ENCODE results near the gene SLC25A45.

Gene SLC25A45

DNA sequence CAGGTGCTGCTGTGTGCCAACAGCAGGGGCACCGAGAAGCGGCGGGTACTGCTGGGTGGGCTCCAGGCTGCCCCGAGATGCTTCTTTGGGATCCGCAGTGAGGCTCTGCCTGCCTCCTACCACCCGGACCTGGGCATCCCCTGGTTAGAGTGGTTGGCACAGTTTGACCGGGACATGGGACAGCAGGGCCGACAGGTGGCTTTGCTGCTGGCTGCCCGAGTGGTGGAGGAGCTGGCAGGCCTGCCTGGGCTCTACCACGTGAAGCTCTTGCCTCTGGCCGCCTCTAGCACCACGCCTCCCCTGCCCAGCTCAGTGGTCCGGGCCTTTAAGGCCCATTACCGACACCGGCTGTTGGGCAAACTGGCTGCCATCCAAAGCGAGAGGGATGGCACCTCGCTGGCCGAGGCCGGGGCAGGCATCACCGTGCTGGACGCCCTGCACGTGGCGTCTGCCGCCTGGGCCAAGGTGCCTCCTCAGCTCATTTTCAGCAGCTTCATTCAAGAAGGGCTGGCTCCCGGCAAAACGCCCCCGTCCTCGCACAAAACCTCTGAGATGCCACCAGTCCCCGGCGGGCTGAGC is 26.0 kb downstream of the SLC25A45 start:
- H3K4me3 ChIP-seq (ENCODE audit: low read depth, low read length) = no peak overlapping the region
- no peak for TF ChIP-seq CTCF (IDR thresholded peaks at IDR 0.05; ENCODE audit: low read depth, low read length)
- DNase-seq (ENCODE audit: low read depth, low spot score) = no peak
- in situ Hi-C loops (cut with HindIII; ENCODE audit: low sequenced_read_pairs) = no loop called here

DNA sequence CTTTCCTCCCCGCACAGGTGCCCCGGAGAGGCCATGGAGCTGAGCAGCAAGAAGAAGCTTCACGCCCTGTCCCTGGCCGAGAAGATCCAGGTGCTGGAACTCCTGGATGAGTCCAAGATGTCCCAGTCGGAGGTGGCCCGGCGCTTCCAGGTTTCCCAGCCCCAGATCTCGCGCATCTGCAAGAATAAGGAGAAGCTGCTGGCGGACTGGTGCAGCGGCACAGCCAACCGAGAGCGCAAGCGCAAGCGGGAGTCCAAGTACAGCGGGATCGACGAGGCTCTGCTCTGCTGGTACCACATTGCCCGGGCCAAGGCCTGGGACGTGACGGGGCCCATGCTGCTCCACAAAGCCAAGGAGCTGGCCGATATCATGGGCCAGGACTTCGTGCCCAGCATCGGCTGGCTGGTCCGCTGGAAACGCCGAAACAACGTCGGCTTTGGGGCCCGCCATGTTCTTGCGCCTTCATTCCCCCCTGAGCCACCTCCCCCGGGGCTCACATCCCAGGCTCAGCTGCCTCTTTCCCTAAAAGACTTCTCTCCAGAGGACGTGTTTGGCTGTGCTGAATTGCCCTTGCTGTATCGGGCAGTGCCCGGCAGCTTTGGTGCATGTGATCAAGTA is 26.6 kb downstream of the SLC25A45 start:
- TF ChIP-seq CTCF (IDR thresholded peaks at IDR 0.05; ENCODE audit: low read depth, low read length) = no peak
- H3K4me3 ChIP-seq (ENCODE audit: low read depth, low read length) = peak overlapping the region; percentile 13
- in situ Hi-C loops (cut with HindIII; ENCODE audit: low sequenced_read_pairs) = no loop called here
- DNase-seq (ENCODE audit: low read depth, low spot score) = peak; percentile 36

DNA sequence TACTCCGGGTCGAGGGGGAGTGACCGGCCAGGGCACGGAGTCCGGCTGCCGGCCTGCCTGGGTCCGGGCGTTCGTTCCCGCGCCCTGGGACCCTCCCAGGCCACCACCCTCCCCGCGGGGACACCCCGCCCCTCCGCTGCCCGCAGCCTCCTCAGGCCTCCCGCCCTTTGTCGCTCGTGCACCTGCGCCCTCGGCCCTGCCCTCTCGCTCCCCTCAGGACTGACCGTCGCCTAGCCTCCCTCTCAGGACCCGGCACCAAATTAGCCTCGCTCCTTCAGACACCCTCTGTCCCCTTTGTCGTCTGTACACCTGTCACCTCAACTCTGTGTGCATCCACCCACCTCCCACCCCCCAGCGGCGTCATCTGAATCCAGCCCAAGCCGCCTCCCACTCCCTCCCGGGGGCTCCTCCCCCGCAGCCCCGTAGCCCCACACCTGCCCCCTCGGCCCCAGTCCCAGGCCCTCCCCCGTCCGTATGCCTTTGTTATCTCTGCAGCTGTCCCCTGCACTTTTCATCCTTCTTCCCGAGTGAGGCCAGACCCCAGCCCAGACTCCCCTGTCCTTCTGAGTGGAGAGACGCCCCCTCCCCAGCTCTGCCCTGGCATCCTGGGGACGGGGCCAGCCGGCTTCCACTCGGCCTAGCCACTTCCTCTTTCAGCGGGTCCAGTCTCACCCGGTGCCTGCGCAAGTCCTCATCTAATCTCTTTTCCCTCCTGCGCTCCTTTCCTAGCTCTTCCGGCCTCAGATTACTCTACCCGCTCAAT is 27.3 kb downstream of the SLC25A45 start:
- no peak for TF ChIP-seq CTCF (IDR thresholded peaks at IDR 0.05; ENCODE audit: low read depth, low read length)
- peak overlapping the region; percentile 32 for H3K4me3 ChIP-seq (ENCODE audit: low read depth, low read length)
- no peak for DNase-seq (ENCODE audit: low read depth, low spot score)
- in situ Hi-C loops (cut with HindIII; ENCODE audit: low sequenced_read_pairs) = no loop called here

DNA sequence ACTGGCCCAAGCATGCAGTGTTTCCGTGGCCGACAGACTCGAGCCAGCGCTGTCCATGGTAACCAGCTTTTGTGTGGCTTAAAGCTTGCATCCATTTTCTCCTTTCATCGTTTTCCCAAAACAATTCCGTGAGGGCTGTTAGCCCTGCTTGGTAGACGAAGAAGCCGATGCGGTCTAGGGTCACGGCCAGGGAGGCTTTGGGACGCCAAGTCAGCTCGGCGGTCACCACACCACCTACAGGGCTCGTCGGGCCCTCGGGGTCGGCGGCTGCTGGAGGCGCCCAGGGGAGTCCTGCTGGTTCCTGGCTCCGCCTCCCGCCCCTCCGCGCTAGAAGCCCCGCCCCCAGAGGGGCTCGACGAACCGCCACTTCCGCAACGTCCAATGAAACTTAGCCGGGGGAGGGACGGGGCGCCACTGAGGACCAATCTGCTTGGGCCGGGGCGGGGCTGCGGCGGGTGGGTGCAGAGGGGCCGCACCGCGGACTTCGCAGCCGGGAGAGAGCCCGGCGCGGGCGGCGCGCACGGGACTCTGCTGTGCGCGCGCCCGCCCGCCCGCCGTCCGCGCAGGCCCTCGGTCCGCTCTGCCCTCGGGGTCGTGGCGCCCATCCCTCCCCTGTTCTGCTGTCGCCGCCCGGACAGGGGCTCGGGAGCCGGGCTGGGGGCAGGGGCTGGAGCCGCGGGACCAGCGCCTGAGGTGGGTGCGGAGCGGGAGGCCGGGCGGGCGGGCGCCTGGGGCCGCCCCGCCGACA is 28.0 kb downstream of the SLC25A45 start, which contains the start of gene TIGD3:
TIGD3 (plus strand) TSS at position 487 of the 748 bp plus-strand sequence. CDS start 1,058 bp downstream, outside the sequence.
- no peak for TF ChIP-seq CTCF (IDR thresholded peaks at IDR 0.05; ENCODE audit: low read depth, low read length)
- H3K4me3 ChIP-seq (ENCODE audit: low read depth, low read length) = peak within 1 kb of the TSS; percentile 50
- in situ Hi-C loops (cut with HindIII; ENCODE audit: low sequenced_read_pairs) = no loop called here
- peak; percentile 96 for DNase-seq (ENCODE audit: low read depth, low spot score)

- H3K4me3 ChIP-seq (ENCODE audit: low read depth, low read length) = peak overlapping the region; percentile 50
- in situ Hi-C loops (cut with HindIII; ENCODE audit: low sequenced_read_pairs) = no loop called here
- TF ChIP-seq CTCF (IDR thresholded peaks at IDR 0.05; ENCODE audit: low read depth, low read length) = no peak
- DNase-seq (ENCODE audit: low read depth, low spot score) = no peak
Measured at GRCh38 chr11:65353900-65354264, 28.6 kb downstream of the SLC25A45 start.

DNA sequence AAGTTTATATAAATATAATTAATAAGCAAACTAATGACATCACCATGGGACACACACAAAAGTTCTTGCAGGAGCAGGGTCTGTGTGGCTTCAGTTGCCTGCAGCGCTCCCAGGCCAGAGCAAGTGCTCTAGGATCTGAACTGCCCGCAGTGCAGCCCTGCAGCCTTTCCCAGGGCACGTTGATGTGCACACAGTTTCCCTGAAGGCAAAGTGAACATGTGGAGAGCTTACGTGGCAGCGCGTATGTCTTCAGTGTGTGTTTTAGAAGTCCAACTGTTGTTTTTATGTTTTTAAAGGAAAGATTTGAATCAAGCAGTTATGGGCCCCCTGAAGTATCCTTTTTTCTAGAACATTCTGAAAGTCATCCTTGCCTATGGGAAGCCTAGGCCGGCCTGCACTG is 29.1 kb downstream of the SLC25A45 start:
- no peak overlapping the region for H3K4me3 ChIP-seq (ENCODE audit: low read depth, low read length)
- DNase-seq (ENCODE audit: low read depth, low spot score) = no peak
- in situ Hi-C loops (cut with HindIII; ENCODE audit: low sequenced_read_pairs) = no loop called here
- no peak for TF ChIP-seq CTCF (IDR thresholded peaks at IDR 0.05; ENCODE audit: low read depth, low read length)

Data from astrocyte of the spinal cord (primary cell).